Fibroblast of villous mesenchyme (primary cell): Measurements from ENCODE around the gene NAAA. TPM values are rescaled to one million over a fixed set of nuclear protein-coding genes. Genes with fewer than 3 reads are reported as not detected.

ENCODE experiments used
- DNase-seq: peaks from one replicate; pipeline ENCODE4 v3.0.0-alpha.2; 2010; ENCODE audit warnings: low read depth
- H3K4me3 ChIP-seq: 2 replicates; pipeline ENCODE4 v1.5.1; 2011; ENCODE audit warnings: low read depth, mild to moderate bottlenecking, low read length
- CTCF ChIP-seq: IDR thresholded peaks from 2 replicates; pipeline ENCODE4 v1.5.1; 2012; ENCODE audit warnings: low read depth, mild to moderate bottlenecking, low read length; ENCODE audit not compliant: insufficient read depth
- total RNA-seq: library from RNA; depleted of rRNA; stranded (reverse); fragments of >200 nt; gene quantifications from 2 replicates; pipeline ENCODE4 v1.2.3, GENCODE V29; 2012

NAAA gene
- total RNA-seq, 1 donor: 54.8 TPM

GRCh38 chr4:75867130-75867529, 73.7 kb downstream of the NAAA start:
- TF ChIP-seq CTCF: no peak
- DNase-seq: no peak

More at GRCh38 chr4:75867130-75867529, 73.7 kb downstream of the NAAA start:
- H3K4me3 ChIP-seq: no peak overlapping the region

Other genes with a start within 250 kb of the NAAA start
- gene USO1, start 216.4 kb downstream of the NAAA start, total RNA-seq: 105 and 203 TPM in 2 replicates
- under 0.01 TPM in 1 of 2 replicates, not detected in the other for gene PPEF2, start 38.6 kb downstream of the NAAA start, total RNA-seq
- 40.9 and 45.8 TPM in 2 replicates for gene SDAD1, start 49.9 kb upstream of the NAAA start, total RNA-seq
- gene CXCL9, start 66.5 kb upstream of the NAAA start, total RNA-seq: not detected in 2 replicates
- gene CXCL10, start 82.5 kb upstream of the NAAA start, total RNA-seq: under 0.01 and 0.86 TPM in 2 replicates
- gene CXCL11, start 95.1 kb upstream of the NAAA start, total RNA-seq: not detected in 2 replicates
- not detected in 2 replicates for gene ART3, start 133.7 kb upstream of the NAAA start, total RNA-seq
- gene NUP54, start 207.4 kb upstream of the NAAA start, total RNA-seq: 47.7 and 67.4 TPM in 2 replicates